Smooth muscle cell of bladder (primary cell): ENCODE measurements around the gene IER2. TPM values are rescaled to one million over a fixed set of nuclear protein-coding genes. Genes with fewer than 3 reads are reported as not detected.

Experiments used
- total RNA-seq: library from RNA; depleted of rRNA; stranded (reverse); fragments of >200 nt; gene quantifications from 2 replicates; pipeline ENCODE4 v1.2.3, GENCODE V29; 2014

The IER2 gene
- 6.5 and 11.2 TPM in 2 replicates for total RNA-seq

GRCh38 chr19:13150187-13150930, at the start of gene IER2, which contains the start of gene STX10:
Gene IER2 (plus strand): TSS chr19:13150411. CDS start chr19:13153187, 2,776 bp downstream.
Gene STX10 (minus strand): TSS chr19:13150375. CDS start chr19:13150173, 202 bp downstream.

GRCh38 chr19:13102666-13103580, 47.3 kb upstream of the IER2 start, which contains the start of gene LYL1:
Gene LYL1 (minus strand): TSS chr19:13102858. CDS start chr19:13101171, 1,687 bp downstream.

GRCh38 chr19:13116282-13117175, 33.7 kb upstream of the IER2 start, which contains the start of gene TRMT1:
Gene TRMT1 (minus strand): TSS chr19:13116740. CDS start chr19:13116399, 341 bp downstream.

GRCh38 chr19:13117772-13118423, 32.3 kb upstream of the IER2 start, which contains the start of gene NACC1:
Gene NACC1 (plus strand): TSS chr19:13118264. CDS start chr19:13135208, 16,944 bp downstream.

Other genes starting within 250 kb of the IER2 start
- 0.14 TPM in 1 of 2 replicates, not detected in the other for gene SYCE2, start 231.1 kb upstream of the IER2 start, total RNA-seq
- 42.1 and 52.3 TPM in 2 replicates for gene FARSA, start 216.7 kb upstream of the IER2 start, total RNA-seq
- gene CALR, start 211.8 kb upstream of the IER2 start, total RNA-seq = 2,199 and 2,490 TPM in 2 replicates
- gene RAD23A, start 204.5 kb upstream of the IER2 start, total RNA-seq = 43.9 and 64.8 TPM in 2 replicates
- 25.8 and 30.0 TPM in 2 replicates for gene GADD45GIP1, start 193.2 kb upstream of the IER2 start, total RNA-seq
- gene DAND5, start 180.8 kb upstream of the IER2 start, total RNA-seq = not detected in 2 replicates
- 36.8 and 44.9 TPM in 2 replicates for gene NFIX, start 154.9 kb upstream of the IER2 start, total RNA-seq
- 1.2 and 1.4 TPM in 2 replicates for gene LYL1, start 47.6 kb upstream of the IER2 start, total RNA-seq
- 21.9 and 28.4 TPM in 2 replicates for gene TRMT1, start 33.7 kb upstream of the IER2 start, total RNA-seq
- gene NACC1, start 32.1 kb upstream of the IER2 start, total RNA-seq = 27.7 and 38.6 TPM in 2 replicates
- 67.1 and 81.0 TPM in 2 replicates for gene STX10, start within 50 bp of the IER2 start, total RNA-seq